GM19035 (cell line): ENCODE measurements around the gene DGKQ.
A peak's percentile ranks its signal among the peaks of the same experiment; 100 is the strongest.
"Not testable (repeated sequence)": the region's sequence is repeated elsewhere in the genome, so short reads cannot be mapped to it uniquely, and the experiment has no call there.

ENCODE experiments used
- ATAC-seq: cut with Tn5 transposase; IDR thresholded peaks from one replicate; pipeline ENCODE4 v1.9.1; 2021; ENCODE audit not compliant: unreplicated experiment

Gene DGKQ

DNA sequence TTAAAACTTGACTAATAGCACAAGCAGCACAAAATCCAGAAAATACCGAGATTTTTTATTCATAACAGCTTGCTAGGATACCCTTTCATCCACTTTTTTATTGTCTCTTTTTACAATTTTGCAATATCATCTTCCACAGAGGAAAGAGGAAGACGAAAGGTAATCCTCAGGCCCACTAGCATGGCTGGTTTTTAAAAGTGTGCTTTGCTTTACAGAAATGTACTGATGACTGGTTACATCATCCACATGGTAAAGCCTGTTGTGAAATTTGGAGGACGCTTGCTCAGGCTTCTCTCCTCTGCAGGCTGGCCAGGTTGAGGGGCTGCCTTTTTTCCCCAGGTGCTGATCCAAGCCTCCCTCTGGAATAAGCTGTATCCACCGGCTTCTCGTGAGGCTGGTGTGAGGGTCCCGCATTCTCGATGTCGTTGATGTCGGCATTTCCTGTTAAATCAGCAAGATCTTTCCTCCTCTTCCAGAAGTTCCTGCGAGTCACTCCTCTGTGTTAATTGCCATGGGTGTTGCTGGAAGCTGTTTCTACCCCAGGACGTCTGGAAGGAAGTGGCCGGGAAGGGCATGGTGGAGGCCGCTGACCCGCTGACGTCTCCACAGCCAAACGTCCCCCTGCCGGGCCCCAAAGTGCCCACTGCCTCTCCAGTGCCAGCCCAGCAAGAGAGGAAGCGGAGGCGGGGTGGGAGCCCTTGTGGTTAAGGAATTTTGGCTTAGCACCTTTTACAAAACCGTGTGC is 5.8 kb upstream of the DGKQ start:
- no peak for ATAC-seq

DNA sequence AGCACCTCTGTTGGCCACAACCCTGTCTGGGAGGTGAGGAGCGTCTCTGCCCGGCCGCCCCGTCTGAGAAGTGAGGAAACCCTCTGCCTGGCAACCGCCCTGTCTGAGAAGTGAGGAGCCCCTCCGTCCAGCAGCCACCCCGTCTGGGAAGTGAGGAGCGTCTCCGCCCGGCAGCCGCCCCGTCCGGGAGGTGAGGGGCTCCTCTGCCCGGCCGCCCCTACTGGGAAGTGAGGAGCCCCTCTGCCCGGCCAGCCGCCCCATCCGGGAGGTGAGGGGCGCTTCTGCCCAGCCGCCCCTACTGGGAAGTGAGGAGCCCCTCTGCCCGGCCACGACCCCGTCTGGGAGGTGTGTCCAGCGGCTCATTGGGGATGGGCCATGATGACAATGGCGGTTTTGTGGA is 2.6 kb upstream of the DGKQ start:
- not testable (repeated sequence) for ATAC-seq

DNA sequence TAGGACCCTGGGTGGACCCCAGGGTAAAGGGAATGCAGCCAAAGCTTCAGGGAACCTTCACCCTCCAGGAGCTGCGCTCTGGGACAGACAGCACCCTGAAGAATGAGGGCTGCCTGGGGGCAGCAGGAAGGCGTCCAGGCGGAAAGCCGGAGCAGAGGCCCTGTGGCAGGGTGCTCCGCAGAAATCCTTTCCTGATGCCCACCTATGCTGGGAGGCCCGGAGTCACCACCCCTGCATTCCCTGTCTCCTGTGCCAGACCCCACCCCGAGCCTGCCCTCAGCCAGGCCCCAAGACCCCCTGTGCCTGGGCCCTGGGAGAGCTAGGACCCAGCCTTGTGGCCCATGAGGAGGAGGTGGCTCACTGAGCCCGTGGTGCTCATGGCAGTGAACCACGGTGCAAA is 1.3 kb upstream of the DGKQ start:
- no peak for ATAC-seq

DNA sequence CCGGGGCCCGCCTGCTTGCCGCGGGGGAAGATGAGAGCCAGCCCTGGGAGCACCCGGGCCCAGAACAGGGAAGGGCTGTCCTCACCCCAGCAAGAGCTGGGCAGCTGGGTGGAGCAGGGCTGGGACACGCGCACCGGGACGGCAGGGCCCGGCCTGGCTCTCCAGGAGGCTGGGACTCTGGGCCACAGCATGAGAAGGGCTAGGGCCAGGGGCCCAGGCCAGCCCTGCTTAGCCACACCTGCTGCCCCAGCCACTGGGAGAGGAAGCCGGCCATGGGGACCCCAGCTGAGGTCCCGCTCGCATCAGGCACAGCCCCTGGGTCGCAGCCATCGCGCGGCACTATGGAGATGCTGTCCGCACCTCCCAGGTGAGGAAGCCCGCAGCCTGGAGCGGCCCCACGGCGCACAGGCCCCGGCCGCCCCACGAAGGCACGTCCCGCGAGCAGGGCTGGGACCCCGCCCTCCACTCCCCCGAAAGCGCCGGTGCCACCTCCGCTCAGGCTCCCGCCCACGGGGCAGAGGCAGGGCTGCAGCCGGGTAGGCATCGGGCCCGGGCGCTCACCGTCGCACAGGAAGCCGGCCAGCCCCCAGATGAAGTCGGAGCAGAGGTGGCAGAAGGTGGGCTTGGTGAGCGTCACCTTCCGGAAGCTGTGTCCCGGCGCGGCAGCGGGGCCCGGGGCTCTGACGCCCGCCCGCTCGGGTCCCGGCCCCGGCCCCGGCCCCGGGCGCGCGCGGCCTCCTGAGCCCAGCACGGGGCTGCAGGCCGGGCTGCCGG is 531 bp downstream of the DGKQ start:
- peak; percentile 54 for ATAC-seq

DNA sequence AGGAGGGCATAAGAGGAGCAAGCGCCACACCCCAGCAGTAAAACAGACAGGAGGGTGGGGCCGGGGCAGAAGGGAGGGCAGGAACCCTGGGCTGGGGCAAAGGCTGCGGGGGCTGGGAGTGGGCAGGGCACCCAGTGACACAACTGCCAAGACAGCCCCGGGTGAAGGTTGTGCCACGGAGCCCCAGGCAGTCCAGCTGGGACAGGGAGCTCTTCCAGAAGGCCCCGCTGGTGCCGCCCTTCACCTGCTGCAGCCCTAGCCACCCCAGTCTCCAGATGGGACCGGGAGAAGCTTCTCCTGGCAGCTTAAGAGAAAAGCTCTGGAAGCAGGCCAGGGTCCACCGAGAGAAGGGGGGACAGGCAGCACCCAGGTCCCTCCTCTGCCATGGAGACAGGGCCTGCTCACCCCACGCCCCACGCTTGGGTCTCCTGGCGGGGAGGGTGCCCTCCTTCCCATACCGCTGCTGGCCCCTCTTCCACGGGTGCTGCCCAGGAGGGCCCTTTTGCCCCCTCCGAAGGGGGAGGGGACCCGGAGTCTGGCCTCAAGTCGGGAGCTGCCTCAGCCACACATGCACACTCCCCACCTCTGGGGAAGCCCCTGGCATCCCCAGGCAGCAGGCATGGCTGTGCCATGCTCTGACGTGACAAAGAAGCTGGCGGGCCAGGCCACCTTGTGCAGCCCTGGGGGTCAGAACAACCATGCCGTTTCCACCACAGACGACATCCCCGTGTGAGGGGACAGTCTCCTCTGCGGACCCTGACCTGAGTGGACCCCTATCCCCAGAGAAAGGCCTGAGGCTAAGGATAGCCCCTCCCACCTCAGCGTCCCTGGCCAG is 1.5 kb downstream of the DGKQ start:
- ATAC-seq, result no peak

DNA sequence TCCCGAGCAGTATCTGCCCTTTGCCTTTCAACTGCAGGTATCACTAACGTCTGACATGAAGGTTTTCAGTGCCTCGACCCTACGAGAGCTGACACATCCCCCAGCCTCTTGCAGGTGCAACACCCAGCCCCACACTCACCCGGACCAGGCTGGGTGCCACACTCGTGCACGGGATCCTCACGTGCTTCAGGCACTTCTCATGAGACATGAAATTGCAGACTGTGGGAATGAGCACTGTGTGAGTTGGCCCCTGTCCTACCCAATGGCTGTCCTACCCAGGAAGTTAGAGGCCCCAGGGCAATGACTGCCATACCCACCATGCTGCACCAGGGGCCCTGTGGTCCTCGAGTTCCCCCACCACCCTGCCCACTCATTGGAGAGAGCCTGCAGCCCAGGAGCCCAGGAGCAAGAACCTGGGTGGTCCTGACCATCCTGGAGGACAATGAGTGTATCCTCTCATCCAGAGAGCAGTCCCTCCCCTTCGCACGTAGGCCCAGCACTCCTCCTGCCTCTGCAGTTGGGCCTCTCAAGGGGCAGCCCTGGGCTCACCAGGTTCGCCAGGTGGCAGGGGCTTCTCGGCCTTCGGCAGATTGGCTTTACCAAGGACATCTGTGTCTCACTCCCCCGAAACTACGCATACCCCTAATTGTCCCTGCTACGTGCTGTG is 2.4 kb downstream of the DGKQ start:
- ATAC-seq, result no peak

DNA sequence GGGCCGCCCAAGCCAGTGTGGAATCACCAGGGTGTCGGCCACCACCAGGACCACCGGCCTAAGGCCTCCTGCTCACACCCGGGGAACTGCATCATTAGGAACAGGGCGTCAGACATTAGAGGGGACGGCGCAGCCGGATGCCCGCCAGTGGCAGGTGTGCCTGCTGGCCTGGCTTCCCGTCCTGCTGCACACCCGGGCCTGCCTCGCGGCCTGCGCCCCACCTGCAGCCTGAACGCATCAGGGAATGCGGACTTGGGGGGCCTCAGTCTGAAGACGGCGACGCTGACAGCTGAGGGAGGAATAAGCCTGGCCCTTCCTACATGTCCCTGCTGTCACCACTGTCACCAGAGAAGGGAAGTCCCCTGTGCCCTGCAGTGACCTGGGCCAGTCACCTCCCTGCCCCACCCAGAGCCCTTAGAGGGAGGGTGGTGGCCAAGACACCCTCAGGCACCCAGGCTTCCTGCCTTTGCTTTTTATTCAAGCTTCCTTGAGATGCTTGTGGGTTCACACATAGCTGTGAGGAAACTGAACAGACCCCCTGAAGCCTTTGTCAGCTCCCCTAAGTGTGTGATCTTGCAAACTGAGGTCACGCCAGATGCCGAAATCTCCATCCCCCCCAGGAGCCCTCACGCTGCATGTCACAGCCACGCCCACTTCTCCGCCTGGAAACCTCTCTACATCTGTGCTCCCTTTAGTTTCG is 3.2 kb downstream of the DGKQ start:
- no peak for ATAC-seq

DNA sequence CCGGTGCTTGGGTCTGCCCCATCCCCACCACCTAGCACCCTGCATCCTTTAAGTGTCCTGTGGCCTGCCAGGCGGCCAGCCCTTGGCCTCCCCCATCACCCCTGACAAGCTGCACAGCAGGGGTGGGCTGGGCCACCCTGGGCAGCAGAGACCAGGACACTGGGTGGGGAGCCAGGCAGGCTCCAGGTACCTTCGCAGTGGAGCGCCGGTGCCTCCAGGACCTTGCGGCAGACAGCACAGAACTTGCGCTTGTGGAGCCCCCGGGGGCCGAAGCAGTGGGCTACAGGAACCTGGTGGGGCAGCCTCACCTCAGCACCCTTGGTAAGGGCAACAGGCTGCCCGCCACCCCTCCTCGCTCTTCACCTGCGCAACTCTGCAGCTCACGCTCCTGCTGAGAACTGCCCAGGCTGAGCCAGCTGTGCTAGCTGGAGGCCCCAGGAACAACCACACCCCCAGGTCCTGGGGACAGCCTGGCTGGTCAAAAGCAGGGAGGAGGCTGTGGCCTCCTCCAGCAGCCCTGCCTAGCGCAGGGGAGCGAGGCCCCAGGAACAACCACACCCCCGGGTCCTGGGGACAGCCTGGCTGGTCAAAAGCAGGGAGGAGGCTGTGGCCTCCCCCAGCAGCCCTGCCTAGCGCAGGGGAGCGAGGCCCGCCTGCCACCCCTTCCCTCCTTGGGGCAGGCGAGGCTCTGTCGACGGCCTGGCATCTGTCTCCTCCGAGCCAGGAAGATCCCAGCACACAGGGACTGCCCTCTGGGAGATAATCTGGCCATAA is 4.6 kb downstream of the DGKQ start:
- ATAC-seq, result no peak

DNA sequence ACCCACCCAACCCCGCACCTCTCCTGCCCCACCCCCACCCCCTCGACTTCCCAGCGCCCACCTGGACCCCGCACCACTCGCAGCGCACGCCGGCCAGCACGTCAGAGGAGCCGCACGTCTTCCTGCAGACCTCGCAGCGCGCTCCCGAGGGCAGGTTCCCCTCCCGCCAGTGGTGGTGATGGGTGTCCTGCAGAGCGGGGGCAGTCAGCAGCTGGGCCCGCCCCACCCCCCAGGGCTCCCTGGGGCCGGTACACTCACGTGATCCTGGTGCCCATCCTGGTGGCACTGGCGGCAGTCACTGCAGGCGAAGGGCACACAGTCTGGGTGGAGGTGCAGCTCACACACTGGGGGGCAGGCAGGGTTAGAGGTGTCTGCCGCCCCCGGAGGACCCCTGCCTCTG is 5.1 kb downstream of the DGKQ start:
- ATAC-seq, result no peak

DNA sequence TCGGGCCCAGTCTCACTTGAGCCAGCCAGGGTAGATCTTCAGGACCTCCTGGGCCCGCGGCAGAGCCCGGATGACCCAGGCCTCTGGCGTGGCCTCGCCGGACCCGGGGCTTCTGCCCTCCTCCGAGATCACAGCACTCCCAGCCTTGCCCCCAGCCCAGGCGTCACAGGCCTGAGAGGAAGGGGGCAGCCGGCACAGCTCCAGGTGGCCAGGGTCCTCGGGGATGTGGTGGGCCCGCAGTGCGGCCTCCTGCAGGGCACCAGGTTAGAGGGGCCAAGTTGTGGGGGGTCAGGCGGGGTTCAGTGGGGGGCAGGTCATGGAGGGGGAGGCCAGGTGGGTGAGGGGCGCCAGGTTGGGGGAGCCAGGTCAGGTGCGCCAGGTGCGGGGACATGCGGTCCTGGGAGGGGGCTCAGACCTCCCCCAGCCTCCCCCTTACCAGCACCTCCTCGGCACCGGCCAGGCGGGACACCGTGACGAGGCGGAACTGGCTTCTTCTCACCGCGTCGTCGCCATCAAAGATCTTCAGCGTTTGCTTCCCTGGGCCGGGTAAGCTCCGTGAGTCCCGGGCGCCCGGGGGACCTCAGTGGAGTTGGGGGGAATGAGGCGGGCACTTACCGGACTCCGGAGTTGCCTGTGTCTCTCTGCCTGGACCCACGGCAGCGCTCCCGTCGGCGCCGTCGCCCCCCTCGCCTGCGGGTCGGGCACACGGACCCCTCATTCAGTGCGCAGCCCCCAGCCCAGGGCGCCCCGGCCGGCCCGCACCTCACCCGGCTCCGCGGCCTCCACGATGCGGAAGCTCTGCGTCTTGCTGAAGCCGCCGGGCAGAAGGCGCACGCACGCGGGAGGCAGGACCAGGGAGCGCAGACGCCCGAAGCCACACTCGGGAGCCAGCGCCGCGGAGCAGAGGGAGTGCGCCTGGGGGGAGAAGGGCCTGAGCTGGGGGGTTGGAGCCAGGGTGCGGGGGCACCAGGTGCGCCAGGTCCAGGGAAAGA is 6.0 kb downstream of the DGKQ start:
- ATAC-seq, result no peak

DNA sequence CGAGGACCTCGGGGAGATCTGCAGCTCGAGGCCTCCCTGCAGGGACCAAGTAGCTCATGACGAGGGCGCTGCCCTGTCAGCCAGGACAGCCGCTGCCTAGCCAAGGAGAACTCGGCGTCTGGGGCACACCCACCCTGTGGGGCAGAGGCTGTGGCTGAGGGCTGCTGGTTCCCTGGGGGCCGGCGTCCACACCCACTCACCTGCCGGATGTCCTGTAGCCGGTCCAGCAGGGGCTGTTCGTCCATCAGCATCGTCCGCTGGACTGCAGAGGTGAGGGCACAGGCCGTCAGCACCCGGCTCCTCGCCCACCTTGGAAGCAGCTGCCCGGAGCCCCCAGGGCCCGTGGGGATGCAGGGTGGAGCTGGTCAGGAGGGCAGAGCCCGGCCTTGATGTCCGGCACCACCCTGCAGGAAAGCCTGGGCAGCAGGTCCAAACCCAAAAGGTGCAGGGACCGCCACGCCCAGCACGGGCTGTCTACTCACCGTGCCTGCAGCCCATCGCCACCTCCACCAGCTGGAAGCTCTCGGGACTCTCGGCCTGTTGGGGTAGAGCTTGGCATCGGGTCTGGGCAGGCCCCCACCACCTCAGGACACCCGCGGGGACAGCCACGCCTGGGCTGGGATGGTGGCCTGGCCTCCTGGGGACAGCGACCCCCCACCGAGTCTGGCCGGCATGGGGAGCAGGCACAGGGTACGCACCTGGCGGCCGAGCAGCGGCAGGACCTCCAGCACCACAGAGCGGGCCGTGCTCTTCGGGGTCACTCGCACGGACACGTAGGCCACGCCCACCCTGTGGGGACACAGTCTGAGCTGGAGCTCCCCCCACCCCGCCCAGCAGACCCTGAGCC is 6.9 kb downstream of the DGKQ start:
- ATAC-seq, result no peak

DNA sequence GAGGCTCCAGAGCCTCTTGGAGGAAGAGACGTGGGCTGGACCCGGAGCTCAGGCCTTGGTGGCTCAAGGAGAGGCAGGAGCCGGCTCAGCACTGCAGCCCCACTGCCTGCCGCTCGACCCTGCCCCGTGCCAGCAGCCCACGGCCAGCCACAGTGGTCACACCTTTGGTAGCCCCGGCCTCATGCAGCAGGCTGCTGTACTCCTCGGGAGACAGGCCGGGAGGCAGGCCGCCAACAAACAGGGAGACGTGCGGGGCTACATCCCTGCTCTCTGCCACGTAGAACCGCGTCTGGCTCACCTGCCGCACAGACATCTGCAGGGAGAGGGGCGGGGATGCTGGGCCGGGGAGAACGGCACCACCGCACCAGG is 7.6 kb downstream of the DGKQ start:
- ATAC-seq, result no peak

DNA sequence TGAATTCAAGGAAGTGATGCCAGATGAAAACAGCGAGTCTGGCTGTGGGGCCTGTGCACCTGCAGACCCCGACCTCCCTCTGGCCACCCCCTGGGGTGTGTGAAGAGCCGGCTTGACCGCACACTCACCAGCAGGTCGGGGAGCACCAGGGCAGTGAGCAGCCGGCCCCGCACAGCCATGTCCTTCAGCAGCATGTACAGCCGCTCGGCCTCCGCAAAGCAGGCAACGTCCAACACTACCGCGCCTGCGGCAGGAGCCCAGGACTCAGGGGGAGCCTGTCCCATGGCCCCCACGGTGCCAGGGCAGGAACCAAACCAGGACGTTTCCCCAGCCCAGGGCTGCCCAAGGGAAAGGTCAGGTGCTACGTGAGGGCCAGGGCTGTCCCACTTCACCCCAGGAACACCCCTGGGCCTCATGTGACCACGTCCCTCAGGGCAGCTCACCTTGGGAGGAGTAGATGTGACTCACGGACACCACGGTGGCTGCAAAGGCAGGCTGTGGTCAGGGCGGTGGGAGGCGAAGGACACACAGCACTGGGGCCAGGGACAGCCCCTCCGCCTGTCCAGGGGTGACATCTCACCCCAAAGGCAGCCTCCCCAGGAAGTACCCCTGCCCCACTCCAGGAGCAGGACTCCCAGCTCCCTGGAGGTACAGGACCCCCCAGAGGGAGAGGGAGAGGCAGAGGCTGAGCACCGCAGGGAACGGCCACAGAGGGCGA is 8.2 kb downstream of the DGKQ start:
- no peak for ATAC-seq

DNA sequence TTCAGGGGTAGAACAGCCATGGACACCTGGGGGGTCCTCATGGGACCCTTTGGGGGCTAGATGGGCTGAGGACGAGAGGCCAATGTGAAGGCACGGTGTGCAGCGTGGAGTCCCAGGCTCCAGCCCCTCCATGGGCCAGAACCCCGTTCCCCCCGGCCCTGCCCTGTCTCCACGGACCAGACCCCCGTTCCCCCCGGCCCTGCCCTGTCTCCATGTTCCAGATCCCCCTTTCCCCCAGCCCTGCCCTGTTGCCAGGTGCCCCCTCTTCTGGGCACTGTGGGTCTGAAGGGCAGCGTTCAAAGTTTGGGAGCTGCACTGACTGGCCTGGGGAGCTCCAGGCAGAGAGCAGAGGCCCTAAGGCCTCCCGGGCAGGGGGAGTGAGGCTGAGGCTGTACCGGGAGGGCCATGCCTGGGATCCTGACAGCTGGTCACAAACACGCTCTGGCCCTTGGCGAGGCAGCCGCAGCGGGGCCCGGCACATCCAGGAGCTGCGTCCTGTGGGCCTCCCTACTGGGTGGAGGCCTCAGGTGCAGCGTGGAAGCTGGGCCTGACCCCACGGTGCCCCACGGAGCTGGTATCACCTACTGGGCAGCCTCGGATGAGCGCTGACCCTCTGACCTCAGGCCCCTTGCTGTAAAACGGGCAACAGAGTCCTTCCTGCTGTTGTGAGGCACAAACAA is 8.9 kb downstream of the DGKQ start:
- ATAC-seq, result no peak

DNA sequence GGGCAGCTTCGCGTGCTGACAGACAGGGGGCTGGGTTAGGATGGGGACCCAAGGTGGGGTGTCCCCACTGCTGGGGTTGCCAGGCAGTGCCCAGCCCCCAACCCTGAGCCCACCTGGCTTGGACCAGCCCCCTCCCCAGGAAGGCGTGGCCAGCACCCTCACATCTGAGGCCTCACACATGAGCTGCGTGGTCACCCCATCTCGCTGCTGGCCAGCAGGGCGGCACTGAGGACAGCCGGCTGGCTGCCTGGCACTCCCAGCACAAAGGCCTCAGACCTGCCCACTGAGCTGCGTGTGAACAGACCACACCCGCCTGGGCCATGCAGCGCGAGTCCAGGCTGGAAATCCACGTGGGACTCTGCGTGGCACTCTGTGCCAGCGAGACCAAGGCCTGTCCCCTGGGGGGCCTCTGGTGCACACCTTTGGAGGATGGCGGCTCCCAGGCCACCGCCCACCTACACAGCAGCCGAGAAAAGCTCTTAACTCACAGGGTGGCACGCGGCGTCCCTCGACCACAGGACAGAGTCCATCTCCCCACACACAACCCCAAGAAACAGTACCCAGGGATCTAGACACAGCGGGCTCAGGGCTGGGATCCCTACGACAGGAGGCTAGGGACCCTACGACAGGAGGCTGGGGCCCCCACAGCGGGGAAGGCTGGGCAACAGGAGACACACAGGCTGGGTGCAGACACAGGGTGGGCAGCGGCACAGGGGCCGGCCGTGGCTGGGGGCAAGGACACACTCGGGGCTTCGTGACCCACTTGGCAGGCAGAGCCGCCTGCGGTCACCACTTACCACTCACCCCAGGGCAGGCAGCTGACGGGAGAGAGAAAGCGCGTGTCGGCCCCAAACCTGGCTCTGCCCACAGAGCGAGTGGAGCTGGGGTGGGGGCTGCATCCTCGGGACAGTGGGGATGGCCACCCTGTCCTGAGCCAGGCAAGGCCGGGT is 9.8 kb downstream of the DGKQ start:
- ATAC-seq, result no peak
